Activated naive CD8-positive, alpha-beta T cell treated with anti-CD3 and anti-CD28 coated beads, Interleukin-2, amount 50 U/mL, for 24 hours (primary cell): ENCODE data around the gene GSX2.

ENCODE experiments used
- ATAC-seq: fragments of 150-1000 bp; cut with Tn5 transposase; one replicate; pipeline ENCODE4 v1.10.0; 2021
- DNase-seq: peaks from one replicate; pipeline ENCODE4 v3.0.0; 2021
- H3K27ac Mint-ChIP-seq: one replicate; pipeline ENCODE4 v1.8.0; 2021; ENCODE audit warnings: mild to moderate bottlenecking, mixed read lengths
- H3K27me3 Mint-ChIP-seq: one replicate; pipeline ENCODE4 v1.8.0; 2021; ENCODE audit warnings: mixed read lengths
- H3K36me3 Mint-ChIP-seq: one replicate; pipeline ENCODE4 v1.8.0; 2021; ENCODE audit warnings: low read depth, mixed read lengths
- H3K4me1 Mint-ChIP-seq: one replicate; pipeline ENCODE4 v1.8.0; 2021; ENCODE audit warnings: mixed read lengths
- H3K4me3 Mint-ChIP-seq: one replicate; pipeline ENCODE4 v1.8.0; 2021; ENCODE audit warnings: mild to moderate bottlenecking, moderate library complexity, mixed read lengths
- H3K9me3 Mint-ChIP-seq: one replicate; pipeline ENCODE4 v1.8.0; 2021; ENCODE audit warnings: mixed read lengths

GSX2 gene

GRCh38 chr4:54065282-54066087 lies 34.5 kb upstream of the GSX2 start:
- ATAC-seq = no peak
- H3K27ac Mint-ChIP-seq = peak overlapping the region; percentile 80
- H3K9me3 Mint-ChIP-seq = no peaks in the 10 kb centered on the region
- peaks cover 3% of the 10 kb centered on the region for H3K27me3 Mint-ChIP-seq
- H3K4me3 Mint-ChIP-seq = peak overlapping the region; percentile 93
- H3K4me1 Mint-ChIP-seq = peaks cover 33% of the 10 kb centered on the region
- DNase-seq = no peak
- peaks cover 3% of the 10 kb centered on the region for H3K36me3 Mint-ChIP-seq

GRCh38 chr4:54066088-54066415 lies 33.9 kb upstream of the GSX2 start:
- Mint-ChIP-seq H3K9me3 (no peaks in the 10 kb centered on the region), H3K27me3 (peaks cover 3% of the 10 kb centered on the region), H3K4me1 (peaks cover 29% of the 10 kb centered on the region), H3K36me3 (peaks cover 3% of the 10 kb centered on the region), H3K4me3 (no peak overlapping the region), H3K27ac (no peak overlapping the region)
- DNase-seq (no peak), ATAC-seq (no peak)

- Mint-ChIP-seq H3K9me3 (no peaks in the 10 kb centered on the region), H3K36me3 (peaks cover 3% of the 10 kb centered on the region), H3K27me3 (peaks cover 3% of the 10 kb centered on the region), H3K4me3 (no peak overlapping the region), H3K4me1 (peaks cover 22% of the 10 kb centered on the region), H3K27ac (no peak overlapping the region)
- ATAC-seq (no peak), DNase-seq (no peak)
These were observed 33.2 kb upstream of the GSX2 start for GRCh38 chr4:54066718-54067129.

GRCh38 chr4:54067166-54067565 lies 32.8 kb upstream of the GSX2 start:
- peaks cover 18% of the 10 kb centered on the region for H3K4me1 Mint-ChIP-seq
- no peak overlapping the region for H3K4me3 Mint-ChIP-seq
- H3K27ac Mint-ChIP-seq = no peak overlapping the region
- peaks cover 3% of the 10 kb centered on the region for H3K36me3 Mint-ChIP-seq
- ATAC-seq (no peak), DNase-seq (no peak)
- no peaks in the 10 kb centered on the region for H3K9me3 Mint-ChIP-seq
- H3K27me3 Mint-ChIP-seq = peaks cover 3% of the 10 kb centered on the region

- Mint-ChIP-seq H3K9me3 (no peaks in the 10 kb centered on the region), H3K36me3 (no peaks in the 10 kb centered on the region), H3K4me1 (no peaks in the 10 kb centered on the region), H3K27ac (no peak overlapping the region), H3K4me3 (no peak overlapping the region), H3K27me3 (peaks cover 9% of the 10 kb centered on the region)
- ATAC-seq (no peak), DNase-seq (no peak)
These were observed 26.6 kb upstream of the GSX2 start for GRCh38 chr4:54073271-54073880.

- Mint-ChIP-seq H3K27me3 (peaks cover 15% of the 10 kb centered on the region), H3K27ac (no peak overlapping the region), H3K36me3 (no peaks in the 10 kb centered on the region), H3K4me3 (no peak overlapping the region), H3K4me1 (no peaks in the 10 kb centered on the region), H3K9me3 (no peaks in the 10 kb centered on the region)
- ATAC-seq (no peak), DNase-seq (no peak)
These were observed 25.6 kb upstream of the GSX2 start for GRCh38 chr4:54074381-54074780.

GRCh38 chr4:54076673-54077072 lies 23.3 kb upstream of the GSX2 start:
- Mint-ChIP-seq H3K27ac (no peak overlapping the region), H3K4me3 (no peak overlapping the region), H3K36me3 (no peaks in the 10 kb centered on the region), H3K9me3 (no peaks in the 10 kb centered on the region), H3K27me3 (peaks cover 16% of the 10 kb centered on the region), H3K4me1 (no peaks in the 10 kb centered on the region)
- no peak for DNase-seq
- no peak for ATAC-seq

- no peaks in the 10 kb centered on the region for H3K9me3 Mint-ChIP-seq
These were observed 22.2 kb upstream of the GSX2 start for GRCh38 chr4:54077812-54078211.

GRCh38 chr4:54082168-54082567 lies 17.8 kb upstream of the GSX2 start:
- ATAC-seq (no peak), DNase-seq (no peak)
- Mint-ChIP-seq H3K4me1 (no peaks in the 10 kb centered on the region), H3K4me3 (no peak overlapping the region), H3K27ac (no peak overlapping the region), H3K36me3 (no peaks in the 10 kb centered on the region), H3K9me3 (no peaks in the 10 kb centered on the region), H3K27me3 (peaks cover 15% of the 10 kb centered on the region)

More at GRCh38 chr4:54077812-54078211, 22.2 kb upstream of the GSX2 start:
- Mint-ChIP-seq H3K4me3 (no peak overlapping the region), H3K27me3 (peaks cover 14% of the 10 kb centered on the region), H3K36me3 (no peaks in the 10 kb centered on the region), H3K4me1 (no peaks in the 10 kb centered on the region), H3K27ac (no peak overlapping the region)
- DNase-seq (no peak), ATAC-seq (peak; percentile 43)

GRCh38 chr4:54085284-54085683 lies 14.7 kb upstream of the GSX2 start:
- Mint-ChIP-seq H3K27me3 (peaks cover 13% of the 10 kb centered on the region), H3K27ac (no peak overlapping the region), H3K36me3 (no peaks in the 10 kb centered on the region), H3K4me3 (no peak overlapping the region), H3K9me3 (no peaks in the 10 kb centered on the region), H3K4me1 (no peaks in the 10 kb centered on the region)
- ATAC-seq (no peak), DNase-seq (no peak)

GRCh38 chr4:54089875-54090274 lies 10.1 kb upstream of the GSX2 start:
- DNase-seq (no peak), ATAC-seq (no peak)
- H3K4me3 Mint-ChIP-seq = no peak overlapping the region
- H3K27ac Mint-ChIP-seq = no peak overlapping the region
- peaks cover 43% of the 10 kb centered on the region for H3K27me3 Mint-ChIP-seq
- H3K36me3 Mint-ChIP-seq = peaks cover 3% of the 10 kb centered on the region
- H3K9me3 Mint-ChIP-seq = no peaks in the 10 kb centered on the region
- H3K4me1 Mint-ChIP-seq = peaks cover 33% of the 10 kb centered on the region

GRCh38 chr4:54090404-54090803 lies 9.6 kb upstream of the GSX2 start:
- no peak overlapping the region for H3K27ac Mint-ChIP-seq
- H3K36me3 Mint-ChIP-seq = peaks cover 3% of the 10 kb centered on the region
- peaks cover 49% of the 10 kb centered on the region for H3K27me3 Mint-ChIP-seq
- H3K9me3 Mint-ChIP-seq = no peaks in the 10 kb centered on the region
- ATAC-seq = no peak
- peaks cover 33% of the 10 kb centered on the region for H3K4me1 Mint-ChIP-seq
- no peak overlapping the region for H3K4me3 Mint-ChIP-seq
- DNase-seq = no peak

- ATAC-seq = no peak
- DNase-seq = no peak
- Mint-ChIP-seq H3K27ac (no peak overlapping the region), H3K27me3 (peaks cover 55% of the 10 kb centered on the region), H3K36me3 (peaks cover 3% of the 10 kb centered on the region), H3K4me1 (peaks cover 33% of the 10 kb centered on the region), H3K9me3 (no peaks in the 10 kb centered on the region), H3K4me3 (peak overlapping the region; percentile 82)
These were observed 8.9 kb upstream of the GSX2 start for GRCh38 chr4:54090804-54091623.

- Mint-ChIP-seq H3K36me3 (peaks cover 3% of the 10 kb centered on the region), H3K27me3 (peaks cover 63% of the 10 kb centered on the region), H3K9me3 (no peaks in the 10 kb centered on the region), H3K4me3 (peak overlapping the region; percentile 82), H3K4me1 (peaks cover 35% of the 10 kb centered on the region), H3K27ac (peak overlapping the region; percentile 45)
- ATAC-seq = peak; percentile 69
- peak; percentile 72 for DNase-seq
These were observed 8.1 kb upstream of the GSX2 start for GRCh38 chr4:54091637-54092404.
